ENCODE data around the gene PIBF1.
A peak's percentile ranks its signal among the peaks of the same experiment; 100 is the strongest.
"Not testable (repeated sequence)": the region's sequence is repeated elsewhere in the genome, so short reads cannot be mapped to it uniquely, and the experiment has no call there.

Gene PIBF1

GRCh38 chr13:72820156-72820897 lies 38.4 kb downstream of the PIBF1 start:
- DNase-seq (ENCODE audit: low read depth in 3 of 3, low spot score in 1 of 3) = no peak

GRCh38 chr13:72820898-72821279 lies 39.0 kb downstream of the PIBF1 start:
- DNase-seq (ENCODE audit: low read depth in 3 of 3, low spot score in 1 of 3) = no peak

DNA sequence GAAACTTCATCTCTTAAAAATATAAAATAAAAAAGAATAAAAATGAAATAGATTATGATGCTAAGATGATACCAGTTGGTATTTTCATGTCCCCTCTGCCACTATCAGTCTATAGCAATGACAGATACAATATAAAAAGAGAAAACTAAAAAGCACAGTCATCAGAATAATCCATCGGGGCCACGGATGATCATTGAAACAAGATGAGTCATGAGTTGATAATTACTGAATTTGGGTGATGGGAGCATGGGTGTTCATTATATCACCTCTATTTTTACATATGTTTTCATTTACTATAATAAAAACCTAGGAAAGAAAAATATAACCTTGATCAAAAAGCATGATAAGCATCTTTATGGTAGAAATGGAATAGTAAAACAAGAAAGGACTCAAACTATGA lies 41.1 kb downstream of the PIBF1 start:
- no peak for DNase-seq (ENCODE audit: low read depth in 3 of 3, low spot score in 1 of 3)

DNA sequence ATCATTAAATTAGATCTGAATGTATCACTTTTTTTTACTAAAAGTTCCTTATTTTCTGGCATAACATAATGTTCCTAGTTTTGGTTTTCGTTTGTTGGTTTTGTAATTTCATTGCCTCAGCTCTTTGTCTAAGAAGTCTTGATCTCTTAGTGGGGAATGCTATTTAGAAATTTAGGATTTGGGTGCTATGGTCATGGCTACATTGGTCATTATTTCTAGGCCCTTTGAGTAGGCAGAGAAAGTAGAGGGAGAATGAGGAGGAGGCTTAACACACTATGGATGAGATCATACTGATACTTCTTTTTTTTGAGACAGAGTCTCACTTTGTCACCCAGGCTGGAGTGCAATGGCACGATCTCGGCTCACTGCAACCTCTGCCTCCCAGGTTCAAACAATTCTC lies 41.8 kb downstream of the PIBF1 start:
- no peak for DNase-seq (ENCODE audit: low read depth in 3 of 3, low spot score in 1 of 3)

- DNase-seq (ENCODE audit: low read depth in 3 of 3, low spot score in 1 of 3) = no peak
Measured at GRCh38 chr13:72834601-72835000, 52.7 kb downstream of the PIBF1 start.

- peak in 1 of 3 donors; percentile 7 for DNase-seq (ENCODE audit: low read depth in 3 of 3, low spot score in 1 of 3)
Measured at GRCh38 chr13:72839831-72840426, 58.0 kb downstream of the PIBF1 start.

DNA sequence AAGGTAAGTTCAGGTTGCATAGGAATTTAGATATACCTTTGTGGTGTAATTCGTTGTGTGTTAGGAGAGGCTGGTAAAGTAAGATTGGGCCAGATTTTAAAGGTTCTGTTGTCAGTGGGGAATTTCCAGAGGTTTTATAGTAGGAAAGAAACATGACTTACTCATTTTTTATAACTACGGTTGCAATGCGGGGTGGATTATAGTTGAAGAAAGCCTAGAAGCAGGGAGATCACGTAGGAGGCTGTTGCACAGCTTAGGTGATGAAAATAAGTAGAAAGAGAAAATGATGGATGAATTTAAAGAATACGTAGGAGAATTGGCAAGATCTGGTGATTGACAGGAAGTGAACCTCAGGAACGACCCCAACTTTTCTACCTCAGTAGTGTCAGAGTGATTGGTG lies 61.1 kb downstream of the PIBF1 start:
- no peak for DNase-seq (ENCODE audit: low read depth in 3 of 3, low spot score in 1 of 3)

- DNase-seq (ENCODE audit: low read depth in 3 of 3, low spot score in 1 of 3) = not testable (repeated sequence)
Measured at GRCh38 chr13:72845148-72845547, 63.2 kb downstream of the PIBF1 start.

DNA sequence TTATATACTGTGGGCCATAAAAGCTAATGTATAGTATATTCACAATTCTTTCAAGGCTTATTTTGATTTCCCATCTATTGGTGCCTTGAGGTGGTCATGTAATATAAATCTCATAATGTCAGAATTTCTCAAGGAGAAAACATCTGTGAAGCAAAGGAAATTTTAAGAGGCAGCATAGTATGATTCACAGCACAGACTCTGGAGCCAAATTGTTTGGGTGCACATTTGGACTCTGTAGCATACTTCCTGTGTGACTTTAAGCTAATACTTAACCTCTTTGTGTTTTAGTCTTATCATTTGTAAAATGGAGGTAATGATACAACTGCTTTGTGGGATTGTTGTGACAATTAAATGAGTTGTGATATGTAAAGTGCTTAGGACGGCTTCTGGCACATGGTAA lies 67.6 kb downstream of the PIBF1 start:
- no peak for DNase-seq (ENCODE audit: low read depth in 3 of 3, low spot score in 1 of 3)

DNA sequence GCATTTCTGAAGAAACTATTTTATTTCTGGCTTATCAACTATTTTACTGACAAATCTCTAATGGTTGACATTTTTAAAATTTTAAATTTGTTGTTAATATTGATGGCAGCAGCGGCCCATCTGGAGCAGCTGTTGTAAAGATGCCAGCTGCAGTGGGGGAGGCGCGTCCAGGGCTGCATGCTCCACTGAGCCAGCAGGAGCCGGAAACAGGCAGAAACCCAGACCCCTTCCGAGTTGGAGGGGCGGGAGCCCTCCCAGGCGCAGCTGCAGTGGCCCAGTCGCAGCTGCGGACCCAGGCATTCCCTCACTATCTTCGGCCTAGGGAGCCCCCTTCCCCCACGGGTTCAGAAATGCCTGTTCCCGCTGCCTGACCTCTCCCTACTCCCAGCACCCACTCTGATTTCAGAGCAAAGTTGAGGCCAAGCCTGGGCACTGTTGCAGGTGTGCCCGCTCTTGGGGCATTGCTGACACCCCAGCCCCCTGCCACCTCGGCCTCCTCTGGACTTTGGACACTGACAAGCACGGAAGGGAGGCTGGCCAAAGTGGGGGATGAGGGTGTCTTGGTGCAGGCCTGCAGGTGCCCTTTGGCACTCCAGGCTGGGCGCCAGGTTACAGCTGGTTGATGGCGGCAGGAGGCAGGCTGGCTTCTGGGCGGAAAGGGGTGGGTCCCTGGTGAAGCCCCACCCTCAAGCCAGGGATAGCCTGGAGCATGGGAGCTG lies 69.2 kb downstream of the PIBF1 start:
- DNase-seq (ENCODE audit: low read depth in 3 of 3, low spot score in 1 of 3) = no peak

DNA sequence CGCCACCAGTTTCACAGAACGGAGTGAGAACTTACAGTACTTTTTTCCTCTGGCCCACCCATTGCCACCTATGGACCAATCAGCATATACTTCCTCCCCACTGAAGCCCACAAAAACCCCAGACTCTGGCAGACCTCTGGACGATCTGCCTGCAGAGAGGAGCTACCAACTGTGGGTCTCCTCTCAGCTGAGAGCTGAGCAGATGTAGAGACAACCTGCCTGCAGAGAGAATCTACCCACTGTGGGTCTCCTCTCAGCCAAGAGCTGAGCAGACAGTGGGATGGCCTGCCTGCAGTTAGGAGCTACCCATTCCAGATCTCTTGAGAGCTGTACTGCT lies 69.7 kb downstream of the PIBF1 start:
- DNase-seq (ENCODE audit: low read depth in 3 of 3, low spot score in 1 of 3) = no peak

DNA sequence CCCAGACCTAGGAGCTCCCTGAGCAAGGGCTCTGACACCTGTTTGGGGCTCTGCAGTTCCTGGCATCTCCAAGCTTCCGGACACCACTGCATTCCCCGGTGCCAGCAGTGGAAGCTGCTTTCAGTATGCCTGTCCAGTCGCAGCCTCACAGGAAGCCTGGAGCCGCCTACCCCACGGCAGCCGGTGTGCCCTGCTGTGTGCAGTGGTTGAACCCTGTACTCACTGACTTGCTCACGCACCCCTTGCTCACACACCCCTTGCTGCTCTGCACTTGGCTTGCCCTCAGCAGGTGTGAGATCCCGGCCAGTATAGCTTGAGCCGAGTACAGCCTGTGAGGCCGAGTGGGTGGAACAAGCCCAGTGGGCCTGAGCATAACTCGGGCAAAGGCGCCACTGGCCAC lies 70.3 kb downstream of the PIBF1 start:
- no peak for DNase-seq (ENCODE audit: low read depth in 3 of 3, low spot score in 1 of 3)

- no peak for DNase-seq (ENCODE audit: low read depth in 3 of 3, low spot score in 1 of 3)
Measured at GRCh38 chr13:72853000-72853399, 71.1 kb downstream of the PIBF1 start.

- no peak for DNase-seq (ENCODE audit: low read depth in 3 of 3, low spot score in 1 of 3)
Measured at GRCh38 chr13:72864142-72865011, 82.4 kb downstream of the PIBF1 start.

- DNase-seq (ENCODE audit: low read depth in 3 of 3, low spot score in 1 of 3) = no peak
Measured at GRCh38 chr13:72868229-72868628, 86.3 kb downstream of the PIBF1 start.

- DNase-seq (ENCODE audit: low read depth in 3 of 3, low spot score in 1 of 3) = no peak
Measured at GRCh38 chr13:72875233-72875632, 93.3 kb downstream of the PIBF1 start.

- DNase-seq (ENCODE audit: low read depth in 3 of 3, low spot score in 1 of 3) = no peak
Measured at GRCh38 chr13:72884101-72884500, 102.2 kb downstream of the PIBF1 start.

- DNase-seq (ENCODE audit: low read depth in 3 of 3, low spot score in 1 of 3) = no peak
Measured at GRCh38 chr13:72886272-72887067, 104.5 kb downstream of the PIBF1 start.

- DNase-seq (ENCODE audit: low read depth in 3 of 3, low spot score in 1 of 3) = no peak
Measured at GRCh38 chr13:72889495-72889894, 107.6 kb downstream of the PIBF1 start.

- no peak for DNase-seq (ENCODE audit: low read depth in 3 of 3, low spot score in 1 of 3)
Measured at GRCh38 chr13:72890546-72890945, 108.6 kb downstream of the PIBF1 start.

GRCh38 chr13:72891423-72891822 lies 109.5 kb downstream of the PIBF1 start:
- DNase-seq (ENCODE audit: low read depth in 3 of 3, low spot score in 1 of 3) = no peak
